Brain microvascular endothelial cell (primary cell): Measurements from ENCODE around the gene MED6.

ENCODE experiments used
- DNase-seq: peaks from one replicate; pipeline ENCODE4 v3.0.0-alpha.2; 2020
- H3K27ac ChIP-seq: fragments of 250-450 bp; sonication (Bioruptor Pico); 2 replicates; pipeline ENCODE4 v1.5.1; 2020; ENCODE audit warnings: mild to moderate bottlenecking, moderate library complexity
- H3K27me3 ChIP-seq: fragments of 250-450 bp; sonication (Bioruptor Pico); replicated peaks from 2 replicates; pipeline ENCODE4 v1.5.1; 2020; ENCODE audit warnings: mild to moderate bottlenecking
- H3K36me3 ChIP-seq: fragments of 250-450 bp; sonication (Bioruptor Pico); replicated peaks from 2 replicates; pipeline ENCODE4 v1.5.1; 2020; ENCODE audit warnings: mild to moderate bottlenecking
- H3K4me3 ChIP-seq: 2 replicates; pipeline ENCODE4 v1.5.1; 2011; ENCODE audit warnings: low read depth, mild to moderate bottlenecking, control low read depth, low read length, moderate library complexity
- in situ Hi-C: cut with HindIII; loops from 2 replicates; pipeline ENCODE4 v1.10.0; 2017; ENCODE audit warnings: low sequenced_read_pairs, low pct_ligation_motif_present
- TF ChIP-seq, protein P1 (sequence below): IDR thresholded peaks from 2 replicates; pipeline ENCODE4 v1.5.1; 2011; ENCODE audit warnings: low read depth, mild to moderate bottlenecking, moderate library complexity, low read length, control low read depth, inconsistent platforms; ENCODE audit errors: missing control alignments

The MED6 gene, protein sequence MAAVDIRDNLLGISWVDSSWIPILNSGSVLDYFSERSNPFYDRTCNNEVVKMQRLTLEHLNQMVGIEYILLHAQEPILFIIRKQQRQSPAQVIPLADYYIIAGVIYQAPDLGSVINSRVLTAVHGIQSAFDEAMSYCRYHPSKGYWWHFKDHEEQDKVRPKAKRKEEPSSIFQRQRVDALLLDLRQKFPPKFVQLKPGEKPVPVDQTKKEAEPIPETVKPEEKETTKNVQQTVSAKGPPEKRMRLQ

GRCh38 chr14:70600382-70601157 lies at the start of gene MED6:
TSS of gene MED6 (minus strand) at chr14:70600655. CDS start at chr14:70600637, 18 bp downstream.
- Histone ChIP-seq H3K27ac (peak within 1 kb of the TSS; percentile 79), H3K36me3 (no peaks in the 10 kb centered on the region), H3K27me3 (no peaks in the 10 kb centered on the region), H3K4me3 (peak within 1 kb of the TSS; percentile 76)
- TF ChIP-seq, protein P1, sequence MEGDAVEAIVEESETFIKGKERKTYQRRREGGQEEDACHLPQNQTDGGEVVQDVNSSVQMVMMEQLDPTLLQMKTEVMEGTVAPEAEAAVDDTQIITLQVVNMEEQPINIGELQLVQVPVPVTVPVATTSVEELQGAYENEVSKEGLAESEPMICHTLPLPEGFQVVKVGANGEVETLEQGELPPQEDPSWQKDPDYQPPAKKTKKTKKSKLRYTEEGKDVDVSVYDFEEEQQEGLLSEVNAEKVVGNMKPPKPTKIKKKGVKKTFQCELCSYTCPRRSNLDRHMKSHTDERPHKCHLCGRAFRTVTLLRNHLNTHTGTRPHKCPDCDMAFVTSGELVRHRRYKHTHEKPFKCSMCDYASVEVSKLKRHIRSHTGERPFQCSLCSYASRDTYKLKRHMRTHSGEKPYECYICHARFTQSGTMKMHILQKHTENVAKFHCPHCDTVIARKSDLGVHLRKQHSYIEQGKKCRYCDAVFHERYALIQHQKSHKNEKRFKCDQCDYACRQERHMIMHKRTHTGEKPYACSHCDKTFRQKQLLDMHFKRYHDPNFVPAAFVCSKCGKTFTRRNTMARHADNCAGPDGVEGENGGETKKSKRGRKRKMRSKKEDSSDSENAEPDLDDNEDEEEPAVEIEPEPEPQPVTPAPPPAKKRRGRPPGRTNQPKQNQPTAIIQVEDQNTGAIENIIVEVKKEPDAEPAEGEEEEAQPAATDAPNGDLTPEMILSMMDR = no peak
- in situ Hi-C loops = no loop called here
- DNase-seq = peak; percentile 83

GRCh38 chr14:70649803-70650202 lies 49.3 kb upstream of the MED6 start:
- DNase-seq = no peak
- in situ Hi-C loops = no loop called here
- Histone ChIP-seq H3K27me3 (no peaks in the 10 kb centered on the region), H3K27ac (no peak overlapping the region), H3K4me3 (no peak overlapping the region), H3K36me3 (no peaks in the 10 kb centered on the region)
- TF ChIP-seq, protein P1 = no peak

DNA sequence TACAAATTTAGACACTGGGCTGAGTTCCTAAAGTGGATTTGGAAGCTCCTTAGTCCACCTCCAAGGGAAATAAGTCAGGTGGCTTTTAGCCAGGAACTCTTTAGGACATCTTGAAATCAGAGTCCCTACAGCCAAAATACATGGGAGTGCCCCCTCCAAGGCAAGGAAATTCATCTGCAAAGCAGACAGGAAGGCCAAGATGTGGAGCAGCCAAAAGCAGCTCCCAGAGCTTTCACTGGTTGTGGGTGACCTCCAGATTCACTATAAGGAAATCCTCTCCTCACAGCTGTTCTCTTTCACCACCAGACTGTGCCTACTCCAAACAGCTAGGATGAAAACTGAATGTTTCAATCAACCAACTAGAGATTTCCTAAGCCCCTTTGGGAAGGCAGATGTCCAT lies 47.9 kb upstream of the MED6 start:
- DNase-seq = no peak
- peaks cover 5% of the 10 kb centered on the region for H3K27me3 ChIP-seq
- TF ChIP-seq, protein P1 = no peak
- in situ Hi-C loops = no loop called here
- no peaks in the 10 kb centered on the region for H3K36me3 ChIP-seq
- no peak overlapping the region for H3K4me3 ChIP-seq
- H3K27ac ChIP-seq = no peak overlapping the region

GRCh38 chr14:70646705-70647104 lies 46.2 kb upstream of the MED6 start:
- Histone ChIP-seq H3K36me3 (no peaks in the 10 kb centered on the region), H3K27me3 (peaks cover 21% of the 10 kb centered on the region), H3K27ac (no peak overlapping the region), H3K4me3 (no peak overlapping the region)
- TF ChIP-seq, protein P1 = no peak
- in situ Hi-C loops = no loop called here
- no peak for DNase-seq

GRCh38 chr14:70645892-70646291 lies 45.4 kb upstream of the MED6 start:
- Histone ChIP-seq H3K27ac (no peak overlapping the region), H3K4me3 (no peak overlapping the region), H3K27me3 (peaks cover 26% of the 10 kb centered on the region), H3K36me3 (no peaks in the 10 kb centered on the region)
- in situ Hi-C loops = no loop called here
- TF ChIP-seq, protein P1 = no peak
- no peak for DNase-seq
